ENCODE results near the gene KIF25. TPM values are rescaled to one million over a fixed set of nuclear protein-coding genes. Genes with fewer than 3 reads are reported as not detected.

Gene KIF25
- total and polyA plus RNA-seq, 11 donors = 0.11 to 0.29 (median 0.16) TPM; not detected in 5

GRCh38 chr6:168067081-168067759 lies 69.7 kb downstream of the KIF25 start:
- H3K4me1 ChIP-seq = no peaks in the 10 kb centered on the region
- intact Hi-C loops (cut with DNase I) = loop anchor here in 1 of 10 donors (10.0 kb wide), 1 partner anchor 288 kb away; no protein-coding TSS in a partner anchor

GRCh38 chr6:168070804-168071203 lies 73.3 kb downstream of the KIF25 start:
- Histone ChIP-seq H3K9me3 (no peaks in the 10 kb centered on the region), H3K27me3 (no peaks in the 10 kb centered on the region), H3K27ac (no peak overlapping the region), H3K36me3 (no peaks in the 10 kb centered on the region), H3K4me3 (no peak overlapping the region), H3K4me1 (no peaks in the 10 kb centered on the region)
- ATAC-seq = no peak
- intact Hi-C loops (cut with DNase I) = no loop called here
- DNase-seq = no peak
- TF ChIP-seq CTCF (IDR thresholded peaks at IDR 0.05) = no peak
- no peak for TF ChIP-seq POLR2A (IDR thresholded peaks at IDR 0.05)
- 95 to 99% (median 97%) methylated on average over 5 to 7 of the region's 7 CpGs for WGBS, 4 donors

More at GRCh38 chr6:168067081-168067759, 69.7 kb downstream of the KIF25 start:
- Histone ChIP-seq H3K27ac (no peak overlapping the region), H3K36me3 (no peaks in the 10 kb centered on the region), H3K4me3 (no peak overlapping the region), H3K27me3 (no peaks in the 10 kb centered on the region), H3K9me3 (no peaks in the 10 kb centered on the region)
- no peak for TF ChIP-seq POLR2A (IDR thresholded peaks at IDR 0.05)
- no peak for TF ChIP-seq CTCF (IDR thresholded peaks at IDR 0.05)
- no peak for DNase-seq
- 92 to 94% (median 93%) methylated on average over 24 of the region's 24 CpGs for WGBS, 4 donors
- no peak for ATAC-seq

- H3K9me3 ChIP-seq = no peaks in the 10 kb centered on the region
- H3K27ac ChIP-seq = no peak overlapping the region
- ATAC-seq = no peak
- no peaks in the 10 kb centered on the region for H3K27me3 ChIP-seq
- 93 to 99% (median 93%) methylated on average over 8 to 9 of the region's 9 CpGs for WGBS, 4 donors
- no peaks in the 10 kb centered on the region for H3K4me1 ChIP-seq
- intact Hi-C loops (cut with DNase I) = no loop called here
- no peaks in the 10 kb centered on the region for H3K36me3 ChIP-seq
- TF ChIP-seq CTCF (IDR thresholded peaks at IDR 0.05) (no peak), POLR2A (IDR thresholded peaks at IDR 0.05) (no peak)
- no peak overlapping the region for H3K4me3 ChIP-seq
- DNase-seq = no peak
These were observed 74.1 kb downstream of the KIF25 start for GRCh38 chr6:168071620-168072019.

GRCh38 chr6:168072261-168072660 lies 74.8 kb downstream of the KIF25 start:
- TF ChIP-seq CTCF (IDR thresholded peaks at IDR 0.05) = no peak
- no peak for TF ChIP-seq POLR2A (IDR thresholded peaks at IDR 0.05)
- no peaks in the 10 kb centered on the region for H3K36me3 ChIP-seq
- ATAC-seq = no peak
- H3K9me3 ChIP-seq = no peaks in the 10 kb centered on the region
- H3K4me1 ChIP-seq = no peaks in the 10 kb centered on the region
- WGBS, 4 donors = 93 to 95% (median 94%) methylated on average over 22 to 24 of the region's 24 CpGs
- no peak overlapping the region for H3K27ac ChIP-seq
- intact Hi-C loops (cut with DNase I) = no loop called here
- H3K27me3 ChIP-seq = no peaks in the 10 kb centered on the region
- H3K4me3 ChIP-seq = no peak overlapping the region
- DNase-seq = no peak

Data from heart left ventricle (tissue), 16 donors.